HG02973 (cell line): Measurements from ENCODE around the gene NDUFC1.
"Not testable (repeated sequence)": the region's sequence is repeated elsewhere in the genome, so short reads cannot be mapped to it uniquely, and the experiment has no call there.

Experiments used
- ATAC-seq: cut with Tn5 transposase; IDR thresholded peaks from one replicate; pipeline ENCODE4 v1.9.1; 2021; ENCODE audit warnings: moderate library complexity; ENCODE audit not compliant: unreplicated experiment

NDUFC1 gene

GRCh38 chr4:139301821-139302611, at the start of gene NDUFC1:
Gene NDUFC1 (minus strand): TSS chr4:139302477. CDS start chr4:139295798, 6,679 bp downstream.
- ATAC-seq: peak; percentile 36

GRCh38 chr4:139337612-139338011, 35.3 kb upstream of the NDUFC1 start:
- ATAC-seq: no peak

GRCh38 chr4:139333046-139333445, 30.8 kb upstream of the NDUFC1 start:
- ATAC-seq: no peak

GRCh38 chr4:139331185-139331584, 28.9 kb upstream of the NDUFC1 start:
- no peak for ATAC-seq

GRCh38 chr4:139330283-139330682, 28.0 kb upstream of the NDUFC1 start:
- ATAC-seq: no peak

GRCh38 chr4:139329665-139330200, 27.5 kb upstream of the NDUFC1 start:
- no peak for ATAC-seq

- no peak for ATAC-seq
Measured at GRCh38 chr4:139324620-139325019, 22.3 kb upstream of the NDUFC1 start.

GRCh38 chr4:139322541-139322940, 20.3 kb upstream of the NDUFC1 start:
- ATAC-seq: not testable (repeated sequence)

- not testable (repeated sequence) for ATAC-seq
Measured at GRCh38 chr4:139322070-139322469, 19.8 kb upstream of the NDUFC1 start.

GRCh38 chr4:139319571-139319970, 17.3 kb upstream of the NDUFC1 start:
- ATAC-seq: no peak

GRCh38 chr4:139317635-139318034, 15.4 kb upstream of the NDUFC1 start:
- no peak for ATAC-seq

- no peak for ATAC-seq
Measured at GRCh38 chr4:139316733-139317132, 14.5 kb upstream of the NDUFC1 start.

GRCh38 chr4:139315221-139315675, 13.0 kb upstream of the NDUFC1 start:
- peak; percentile 71 for ATAC-seq

GRCh38 chr4:139314047-139314800, 11.9 kb upstream of the NDUFC1 start:
- no peak for ATAC-seq

- not testable (repeated sequence) for ATAC-seq
Measured at GRCh38 chr4:139313414-139313813, 11.1 kb upstream of the NDUFC1 start.

GRCh38 chr4:139312552-139313332, 10.5 kb upstream of the NDUFC1 start:
- ATAC-seq: no peak

GRCh38 chr4:139311909-139312308, 9.6 kb upstream of the NDUFC1 start:
- ATAC-seq: no peak

- no peak for ATAC-seq
Measured at GRCh38 chr4:139304920-139305319, 2.6 kb upstream of the NDUFC1 start.

- ATAC-seq: peak; percentile 70
Measured at GRCh38 chr4:139301113-139301820, 1.0 kb downstream of the NDUFC1 start, which contains the start of gene NAA15. Gene NAA15 (plus strand): TSS chr4:139301505. CDS start chr4:139301778, 273 bp downstream.

GRCh38 chr4:139300431-139301112, 1.7 kb downstream of the NDUFC1 start:
- peak; percentile 22 for ATAC-seq
